CD4-positive, alpha-beta T cell treated with Interleukin-4 for 1 hour (primary cell): ENCODE results near the gene CLN3.
"Not testable (repeated sequence)": the region's sequence is repeated elsewhere in the genome, so short reads cannot be mapped to it uniquely, and the experiment has no call there.

Experiments used
- DNase-seq, 2 donors: peaks; one replicate each; pipeline ENCODE4 v3.0.0-alpha.2; 2020 to 2022

Gene CLN3

DNA sequence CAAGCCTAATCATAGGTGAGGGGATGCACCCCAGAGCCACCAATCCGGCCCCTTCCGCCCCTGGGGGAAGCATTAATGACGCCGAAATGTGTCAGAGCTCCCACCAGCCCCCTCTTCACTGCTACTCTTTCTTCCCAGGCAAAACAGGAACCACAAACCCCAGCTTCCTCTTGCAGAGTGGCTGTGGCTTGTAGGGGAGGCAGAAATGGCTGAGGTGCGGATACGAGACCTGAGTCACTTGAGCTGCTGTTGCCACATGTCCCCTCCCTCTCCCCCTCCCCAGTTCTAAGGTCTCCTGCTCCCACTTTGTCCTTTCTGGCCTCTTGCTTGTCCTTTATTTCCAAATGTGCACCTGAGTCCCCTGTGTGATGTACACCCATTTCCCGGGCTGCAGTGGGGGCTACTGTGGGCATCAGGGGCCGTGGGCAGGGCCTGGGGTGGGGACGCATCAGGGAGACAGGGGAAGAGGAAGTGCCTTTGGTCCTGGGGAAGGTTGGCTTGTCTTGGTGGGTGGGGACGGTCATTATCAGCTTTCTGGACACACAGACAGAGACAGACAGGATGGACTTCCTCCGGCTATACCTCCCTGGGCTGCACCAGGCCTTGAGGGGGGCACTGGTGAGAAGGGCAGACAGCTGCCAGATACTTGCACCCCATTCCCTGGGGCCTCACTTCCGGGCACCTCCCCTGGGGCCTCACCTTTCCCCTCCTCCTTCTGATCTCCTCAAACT, 2.4 kb upstream of the CLN3 start, which contains the start of gene APOBR:
Gene APOBR, plus strand, starts transcription at position 523 of the 731 bp plus-strand sequence. Its CDS starts 39 bp downstream, at position 562.
- peak; percentile 92 to 93 for DNase-seq

GRCh38 chr16:28492511-28492910, 637 bp upstream of the CLN3 start:
- DNase-seq, result no peak

DNA sequence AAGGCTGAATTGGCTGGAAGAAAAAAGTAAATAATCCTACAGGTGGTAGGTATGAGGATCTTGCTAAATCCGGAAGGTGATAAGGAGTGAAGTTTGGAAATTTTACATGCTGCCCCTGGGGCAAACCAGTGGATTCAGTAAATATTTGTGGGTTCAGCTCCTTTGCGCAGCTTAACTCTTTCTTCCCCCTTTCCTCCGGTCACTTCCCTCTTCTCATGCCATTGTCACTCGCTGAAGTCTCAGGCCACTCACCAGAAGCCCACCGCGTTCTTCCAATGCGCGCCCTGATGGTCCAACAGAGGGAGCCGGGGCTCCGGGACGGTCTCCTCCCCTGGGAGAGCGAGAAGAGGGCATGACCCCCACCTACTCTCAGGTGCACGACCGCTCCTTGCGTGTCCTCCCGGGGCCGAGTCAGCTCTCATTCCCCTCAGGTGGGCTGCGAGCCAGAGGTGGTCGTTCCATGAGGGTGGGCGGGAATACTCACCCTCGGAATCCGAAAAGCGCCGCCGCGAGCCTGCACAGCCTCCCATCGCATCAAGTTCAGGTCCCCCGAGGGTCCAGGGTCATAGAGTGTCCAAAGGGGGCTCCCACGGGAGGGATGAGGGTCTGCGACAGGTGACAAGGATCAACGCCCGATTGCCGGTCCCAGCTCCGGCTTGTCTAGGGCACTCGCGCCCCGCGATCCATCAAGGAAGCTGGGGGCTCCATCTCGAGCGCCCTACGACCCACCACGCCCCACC, 474 bp downstream of the CLN3 start:
- no peak for DNase-seq

DNA sequence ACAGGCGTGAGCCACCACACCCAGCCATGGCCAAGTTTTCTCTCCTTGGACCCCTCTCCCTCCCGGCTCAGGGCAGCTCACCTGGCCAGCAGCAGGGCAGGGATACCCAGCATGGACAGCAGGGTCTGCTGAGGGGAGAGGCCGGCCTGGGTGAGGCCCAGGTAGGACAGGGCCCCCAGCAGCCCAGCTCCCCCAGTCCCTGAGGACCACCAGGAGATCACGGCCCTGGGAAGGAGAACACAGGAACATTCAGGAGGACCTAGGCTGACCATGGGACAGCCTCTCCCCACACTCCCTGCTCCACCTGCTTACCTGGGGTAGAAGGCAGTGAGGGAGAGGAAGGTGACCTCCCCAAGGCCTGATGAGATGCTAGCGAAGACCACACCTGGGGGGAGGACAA, 5.6 kb downstream of the CLN3 start:
- DNase-seq, result no peak

DNA sequence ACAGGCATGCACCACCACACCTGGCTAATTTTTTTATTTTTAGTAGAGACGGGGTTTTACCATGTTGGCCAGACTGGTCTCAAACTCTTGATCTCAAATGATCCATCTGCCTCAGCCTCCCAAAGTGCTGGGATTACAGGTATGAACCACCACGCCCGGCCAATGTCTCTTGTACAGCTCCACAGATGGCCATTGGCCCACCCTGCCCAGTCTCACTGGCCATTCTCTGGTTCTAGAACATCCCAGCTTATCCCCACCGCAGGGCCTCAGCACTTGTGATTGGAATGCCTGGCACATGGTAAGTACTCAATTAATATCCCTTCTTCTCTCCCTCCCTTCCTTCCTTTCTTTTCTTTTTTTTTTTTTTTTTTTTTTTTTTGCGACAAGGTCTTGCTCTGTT, 8.5 kb downstream of the CLN3 start:
- not testable (repeated sequence) for DNase-seq

GRCh38 chr16:28482026-28482425, 9.8 kb downstream of the CLN3 start:
- no peak for DNase-seq

DNA sequence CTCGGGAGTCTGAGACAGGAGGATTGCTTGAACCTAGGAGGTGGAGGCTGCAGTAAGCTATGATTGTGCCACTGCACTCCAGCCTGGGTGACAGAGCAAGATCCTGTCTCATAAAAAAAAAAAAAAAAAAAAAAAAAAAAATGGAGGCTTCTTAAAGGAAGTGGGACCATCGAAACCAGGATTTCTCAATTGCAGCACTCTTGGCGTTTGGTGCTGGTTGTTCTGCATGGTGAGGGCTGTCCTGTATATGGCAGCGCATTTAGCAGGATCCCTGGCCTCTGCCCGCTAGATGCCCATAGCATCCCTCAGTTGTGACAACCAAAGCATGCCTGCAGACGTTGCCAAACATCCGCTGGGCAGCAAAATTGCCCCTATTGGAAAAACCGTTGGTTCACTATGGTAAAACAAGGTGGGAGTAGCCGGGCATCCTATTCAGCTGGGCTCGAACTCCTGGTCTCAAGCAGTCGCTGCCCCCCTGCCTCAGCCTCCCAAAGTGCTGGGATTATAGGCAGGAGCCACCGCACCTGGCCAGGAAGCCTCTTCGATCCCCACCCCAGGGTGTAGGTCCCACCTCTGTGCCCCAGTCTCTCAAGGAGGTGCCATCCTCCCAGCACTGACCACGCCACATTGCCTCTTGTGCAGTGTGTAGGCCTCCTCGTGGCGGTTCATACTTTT, 13.2 kb downstream of the CLN3 start:
- DNase-seq, result no peak

- no peak for DNase-seq
Measured at GRCh38 chr16:28477311-28477920, 14.5 kb downstream of the CLN3 start.

- DNase-seq, result no peak
Measured at GRCh38 chr16:28475221-28475620, 16.7 kb downstream of the CLN3 start.

GRCh38 chr16:28473714-28474265, 18.1 kb downstream of the CLN3 start:
- no peak for DNase-seq

GRCh38 chr16:28447081-28447480, 44.8 kb downstream of the CLN3 start:
- not testable (repeated sequence) for DNase-seq

- DNase-seq, result not testable (repeated sequence)
Measured at GRCh38 chr16:28446388-28446787, 45.5 kb downstream of the CLN3 start.

- not testable (repeated sequence) for DNase-seq
Measured at GRCh38 chr16:28443943-28444342, 47.9 kb downstream of the CLN3 start.

DNA sequence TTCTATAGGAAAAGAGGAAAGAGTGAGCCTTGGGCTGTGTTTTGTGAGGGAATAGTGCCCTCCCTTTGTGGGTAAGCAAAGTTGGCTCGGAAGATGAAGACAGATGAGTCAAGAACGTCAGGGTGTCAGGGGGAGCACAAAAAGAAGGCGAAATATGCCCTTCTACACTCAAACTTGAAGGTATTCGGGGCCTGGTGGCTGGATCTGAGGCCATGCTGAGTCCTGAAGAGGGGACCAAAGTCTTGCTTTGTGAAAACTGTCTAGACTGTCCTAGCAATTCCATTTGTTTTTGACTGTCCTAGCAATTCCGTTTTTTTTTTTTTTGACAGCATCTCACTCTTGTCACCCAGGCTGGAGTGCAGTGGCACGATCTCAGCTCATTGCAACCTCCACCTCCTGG, 53.0 kb downstream of the CLN3 start:
- DNase-seq, result not testable (repeated sequence)

DNA sequence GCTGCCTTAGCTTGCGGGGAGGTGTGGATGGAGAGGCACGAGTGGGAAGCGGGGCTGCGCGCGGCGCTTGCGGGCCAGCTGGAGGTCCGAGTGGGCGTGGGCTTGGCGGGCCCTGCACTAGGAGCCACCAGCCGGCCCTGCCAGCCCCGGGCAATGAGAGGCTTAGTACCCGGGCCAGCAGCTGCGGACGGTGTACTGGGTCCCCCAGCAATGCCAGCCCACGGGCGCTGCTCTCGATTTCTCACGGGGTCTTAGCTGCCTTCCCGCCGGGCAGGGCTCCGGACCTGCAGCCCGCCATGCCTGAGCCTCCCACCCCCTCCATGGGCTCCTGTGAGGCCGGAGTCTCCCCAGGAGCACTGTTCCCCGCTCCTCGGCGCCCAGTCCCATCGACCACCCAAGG, 56.5 kb downstream of the CLN3 start:
- DNase-seq, result not testable (repeated sequence)
